IPS-11a (cell line): Measurements from ENCODE around the gene LUC7L2.
A peak's percentile ranks its signal among the peaks of the same experiment; 100 is the strongest.

Experiments
- H3K4me3 ChIP-seq: one replicate; pipeline ENCODE4 v1.5.1; 2013; ENCODE audit warnings: low read depth, low read length, control low read depth

The LUC7L2 gene

GRCh38 chr7:139355320-139355719, 4.4 kb upstream of the LUC7L2 start:
- H3K4me3 ChIP-seq: no peak overlapping the region

- H3K4me3 ChIP-seq: peak overlapping the region; percentile 97
Observed at GRCh38 chr7:139357729-139358506, 1.8 kb upstream of the LUC7L2 start.

GRCh38 chr7:139358541-139359365, 941 bp upstream of the LUC7L2 start:
- H3K4me3 ChIP-seq: peak overlapping the region; percentile 97

- peak overlapping the region; percentile 97 for H3K4me3 ChIP-seq
Observed at GRCh38 chr7:139360210-139360947, 685 bp downstream of the LUC7L2 start.

- peak overlapping the region; percentile 97 for H3K4me3 ChIP-seq
Observed at GRCh38 chr7:139360948-139361307, 1.2 kb downstream of the LUC7L2 start.

- H3K4me3 ChIP-seq: peak overlapping the region; percentile 97
Observed at GRCh38 chr7:139361523-139361922, 1.8 kb downstream of the LUC7L2 start.

- H3K4me3 ChIP-seq: no peak overlapping the region
Observed at GRCh38 chr7:139362302-139362701, 2.6 kb downstream of the LUC7L2 start.

- H3K4me3 ChIP-seq: no peak overlapping the region
Observed at GRCh38 chr7:139362981-139363380, 3.3 kb downstream of the LUC7L2 start.

- no peak overlapping the region for H3K4me3 ChIP-seq
Observed at GRCh38 chr7:139365336-139365735, 5.6 kb downstream of the LUC7L2 start.

- H3K4me3 ChIP-seq: no peak overlapping the region
Observed at GRCh38 chr7:139366400-139366799, 6.7 kb downstream of the LUC7L2 start.

- H3K4me3 ChIP-seq: no peak overlapping the region
Observed at GRCh38 chr7:139367438-139368155, 7.9 kb downstream of the LUC7L2 start.

GRCh38 chr7:139370301-139370942, 10.7 kb downstream of the LUC7L2 start:
- no peak overlapping the region for H3K4me3 ChIP-seq

- no peak overlapping the region for H3K4me3 ChIP-seq
Observed at GRCh38 chr7:139370943-139371313, 11.2 kb downstream of the LUC7L2 start.

- no peak overlapping the region for H3K4me3 ChIP-seq
Observed at GRCh38 chr7:139374246-139374645, 14.6 kb downstream of the LUC7L2 start.

GRCh38 chr7:139382439-139382838, 22.7 kb downstream of the LUC7L2 start:
- no peak overlapping the region for H3K4me3 ChIP-seq

- H3K4me3 ChIP-seq: no peak overlapping the region
Observed at GRCh38 chr7:139384611-139385010, 24.9 kb downstream of the LUC7L2 start.

GRCh38 chr7:139387594-139387993, 27.9 kb downstream of the LUC7L2 start:
- no peak overlapping the region for H3K4me3 ChIP-seq

- H3K4me3 ChIP-seq: no peak overlapping the region
Observed at GRCh38 chr7:139389091-139389490, 29.4 kb downstream of the LUC7L2 start.

- H3K4me3 ChIP-seq: no peak overlapping the region
Observed at GRCh38 chr7:139389774-139390173, 30.1 kb downstream of the LUC7L2 start.

- no peak overlapping the region for H3K4me3 ChIP-seq
Observed at GRCh38 chr7:139393621-139394211, 34.0 kb downstream of the LUC7L2 start.
